Fibroblast of peridontal ligament (primary cell): ENCODE measurements around the gene WFDC2.

ENCODE experiments used
- DNase-seq: peaks from one replicate; pipeline ENCODE4 v3.0.0-alpha.2; 2010; ENCODE audit errors: extremely low read depth

Gene WFDC2

GRCh38 chr20:45497971-45498494, 28.5 kb downstream of the WFDC2 start:
- DNase-seq, result no peak

GRCh38 chr20:45500022-45500421, 30.5 kb downstream of the WFDC2 start:
- no peak for DNase-seq

DNA sequence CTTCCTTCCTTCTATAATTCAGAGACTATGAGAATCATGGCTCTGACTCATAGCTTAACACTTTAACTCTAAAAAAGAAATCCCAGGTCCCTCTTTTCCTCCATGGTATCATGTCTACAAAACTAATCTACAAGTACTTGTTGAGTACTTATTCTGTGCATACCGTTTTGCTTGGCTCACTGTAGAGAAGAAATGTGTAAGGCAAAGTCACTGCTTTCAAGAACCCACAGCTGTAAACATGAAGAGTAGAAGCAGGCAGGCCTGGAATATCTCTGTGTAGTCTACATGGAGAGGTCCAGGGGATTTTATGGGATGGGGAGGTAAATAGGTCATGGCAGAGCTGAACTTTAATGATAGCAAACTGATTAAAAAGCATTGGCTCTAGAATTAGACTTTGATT, 32.0 kb downstream of the WFDC2 start:
- DNase-seq, result no peak

GRCh38 chr20:45502561-45502960, 33.0 kb downstream of the WFDC2 start:
- DNase-seq, result no peak

DNA sequence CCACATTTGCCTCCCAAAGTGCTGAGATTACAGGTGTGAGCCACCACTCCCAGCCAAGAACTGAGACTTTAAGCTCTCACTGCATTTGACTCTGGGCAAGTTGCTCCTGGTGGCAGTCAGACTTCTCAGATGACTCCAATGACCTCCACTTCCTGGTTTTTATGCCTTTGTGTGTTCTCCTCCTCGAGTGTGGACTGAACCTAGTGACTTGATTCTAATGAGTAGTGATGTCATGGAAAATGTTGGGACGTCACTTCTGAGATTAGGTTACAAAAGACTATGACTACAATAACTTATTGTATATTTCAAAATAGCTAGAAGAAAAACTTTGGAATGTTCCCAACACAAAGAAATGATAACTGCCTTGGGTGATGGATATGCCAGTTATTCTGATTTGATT, 33.9 kb downstream of the WFDC2 start:
- DNase-seq, result no peak

DNA sequence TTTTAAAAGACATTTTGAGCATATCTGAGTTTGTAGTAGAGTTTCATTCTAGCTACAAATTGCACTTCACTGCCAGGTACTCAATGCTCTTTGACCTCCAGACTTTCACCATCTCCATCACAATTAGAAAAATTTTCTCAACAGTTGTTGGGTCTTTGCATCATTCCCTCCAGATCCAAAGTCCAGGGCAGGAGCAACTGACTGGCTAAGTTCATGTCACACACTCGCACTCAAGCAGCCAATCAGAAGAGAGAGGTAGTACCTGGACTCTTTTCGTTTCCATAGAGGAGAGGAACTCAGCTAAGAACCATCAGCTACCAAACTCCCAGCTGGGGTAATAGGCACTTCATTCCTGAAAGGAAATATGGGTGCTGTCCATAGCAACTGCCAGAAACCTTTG, 36.8 kb downstream of the WFDC2 start:
- no peak for DNase-seq

DNA sequence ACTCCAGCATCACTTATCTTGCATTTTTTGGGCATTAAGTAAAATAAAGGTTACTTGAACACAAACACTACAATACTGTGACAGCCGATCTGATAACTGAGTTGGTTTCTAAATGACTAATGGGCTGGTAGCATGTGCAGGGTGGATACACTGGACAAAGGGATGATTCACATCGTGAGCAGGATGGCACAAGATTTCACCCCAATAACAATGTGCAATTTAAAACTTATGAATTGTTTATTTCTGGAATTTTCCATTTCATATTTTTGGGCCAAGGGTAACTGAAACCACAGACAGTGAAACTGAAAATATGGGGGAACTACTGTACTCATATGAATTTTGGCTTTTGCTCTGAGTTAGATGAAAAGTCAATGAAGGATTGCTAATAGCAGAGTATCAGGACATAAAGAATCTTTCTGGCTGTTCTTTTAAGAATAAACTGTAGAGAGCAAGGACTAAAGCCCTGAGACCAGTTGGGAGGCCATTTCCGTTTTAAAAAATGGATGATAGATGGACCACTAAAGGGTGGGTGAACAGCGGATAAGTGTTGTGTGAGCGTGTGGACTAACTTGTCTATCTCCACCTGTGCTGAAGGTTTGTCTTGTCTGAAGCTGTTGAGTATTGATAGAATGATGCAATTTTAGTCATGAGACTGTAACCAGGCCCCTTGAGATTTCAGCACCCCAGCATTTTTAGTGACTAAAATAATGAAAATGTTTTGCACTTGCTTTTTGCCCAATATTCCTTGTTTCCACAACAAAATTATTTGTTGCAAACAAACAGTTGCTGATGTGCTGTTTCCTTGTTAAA, 37.7 kb downstream of the WFDC2 start:
- DNase-seq, result no peak

GRCh38 chr20:45508068-45508886, 38.7 kb downstream of the WFDC2 start:
- no peak for DNase-seq

DNA sequence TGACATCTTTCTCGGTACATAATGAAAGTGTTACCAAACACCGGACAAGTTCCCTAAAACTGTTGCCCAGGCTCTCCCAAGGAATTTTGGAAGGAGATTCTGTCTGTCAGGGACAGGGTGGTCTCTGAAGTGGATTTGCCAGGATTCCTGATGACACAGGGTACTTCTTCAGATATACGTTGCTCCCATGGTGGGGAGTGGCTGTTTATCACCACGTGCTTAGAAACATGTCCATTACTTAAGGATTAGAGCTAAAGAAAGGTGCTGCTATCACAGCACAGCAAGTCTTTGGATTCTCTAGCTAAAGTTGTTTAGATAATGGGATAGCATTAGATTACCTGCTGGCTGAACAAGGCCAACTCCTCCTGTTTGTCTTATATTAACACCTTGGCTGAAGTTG, 39.5 kb downstream of the WFDC2 start:
- no peak for DNase-seq

GRCh38 chr20:45510242-45510862, 40.8 kb downstream of the WFDC2 start:
- DNase-seq, result peak; percentile 5

DNA sequence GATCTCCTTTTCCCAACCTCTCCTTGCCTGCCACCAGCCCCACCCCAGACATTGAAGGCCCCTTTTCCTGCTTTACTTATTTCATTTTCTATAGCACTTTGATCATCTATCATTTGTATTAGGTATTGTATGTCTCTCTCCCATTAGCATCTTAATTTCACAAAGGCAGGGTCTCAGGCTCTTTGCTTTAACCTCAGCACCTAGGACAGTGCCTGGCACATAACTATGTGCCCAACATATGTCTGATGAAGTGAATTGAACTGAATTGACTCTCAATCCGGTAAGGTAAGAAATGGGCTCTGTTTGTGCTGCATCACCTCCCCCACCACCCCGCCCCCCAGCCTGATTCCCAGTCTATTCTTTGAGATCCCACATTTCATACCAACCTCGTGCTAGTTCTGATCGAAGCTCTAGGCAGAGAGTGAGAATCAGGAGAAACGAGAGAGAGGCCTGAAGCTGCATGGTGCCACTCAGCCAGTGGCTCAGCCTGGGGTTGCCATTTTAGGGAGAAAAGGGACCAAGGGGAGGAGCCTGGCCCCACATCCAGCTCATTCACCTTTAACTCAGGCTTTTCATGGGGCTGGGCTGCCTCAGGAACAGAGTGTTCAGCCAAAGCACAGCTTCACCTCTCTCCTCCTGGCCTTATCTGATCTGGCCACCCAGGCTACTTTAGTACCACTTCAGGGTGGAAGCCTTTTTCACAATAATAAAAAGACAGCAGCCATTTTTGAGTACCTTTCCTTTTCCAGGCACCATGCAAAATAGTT, 45.8 kb downstream of the WFDC2 start, which contains the start of gene SPINT3:
TSS of gene SPINT3 (minus strand) at position 476 of the 767 bp plus-strand sequence. CDS start at position 462, 14 bp downstream.
- no peak for DNase-seq

DNA sequence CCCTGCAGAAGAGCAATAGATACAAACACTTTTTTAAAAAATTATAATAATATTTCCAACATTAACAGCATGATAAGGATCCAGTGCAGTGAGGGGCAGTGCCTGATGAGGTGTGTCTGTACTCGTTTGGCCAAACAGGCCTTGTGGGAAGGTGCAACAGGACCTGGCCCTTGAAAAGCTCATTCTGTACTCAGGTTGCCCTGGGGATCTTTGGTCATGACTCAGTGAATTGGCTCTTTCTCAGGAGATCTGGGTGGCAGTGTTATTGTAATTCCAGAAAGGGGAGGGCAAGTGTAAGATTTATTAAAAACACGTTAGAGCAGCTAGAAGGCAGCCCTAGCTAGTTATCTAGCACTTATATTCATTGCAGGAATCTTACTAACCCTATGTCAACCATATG, 48.7 kb downstream of the WFDC2 start:
- DNase-seq, result no peak

DNA sequence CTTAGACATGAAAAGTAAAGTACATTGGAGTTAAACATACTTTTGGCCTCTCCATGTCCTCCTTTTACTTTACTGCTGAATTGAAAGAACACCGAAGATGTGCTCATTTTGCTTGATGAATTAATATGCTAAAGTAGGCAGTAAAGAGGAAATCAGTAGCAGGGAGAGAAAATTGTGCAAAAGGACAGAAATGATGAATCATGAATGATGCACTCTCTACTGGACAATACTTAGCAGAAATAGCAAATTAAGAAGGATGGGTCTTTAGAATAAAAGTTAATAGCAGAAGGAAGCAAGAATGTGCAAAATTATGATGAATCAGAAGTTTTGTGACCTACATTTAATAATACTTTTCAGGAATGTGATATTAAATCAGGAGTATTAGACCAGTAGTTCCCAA, 54.3 kb downstream of the WFDC2 start:
- no peak for DNase-seq

DNA sequence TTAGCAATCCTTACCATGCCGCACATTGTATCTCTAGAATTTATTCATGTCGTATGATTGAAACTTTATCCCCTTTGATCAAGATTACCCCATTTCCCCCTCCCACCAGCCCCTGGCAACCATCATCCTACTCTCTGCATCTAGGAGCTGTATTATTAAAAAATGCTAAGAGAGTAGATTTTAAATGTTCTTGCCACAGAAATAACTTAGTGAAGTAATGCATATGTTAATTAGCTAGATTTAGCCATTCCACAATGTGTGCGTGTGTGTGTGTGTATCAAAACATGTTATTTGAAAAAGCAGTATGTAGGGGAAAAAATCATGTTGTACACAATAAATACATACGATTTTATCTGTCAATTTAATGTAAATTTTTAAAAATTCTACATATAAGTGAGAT, 57.7 kb downstream of the WFDC2 start:
- DNase-seq, result no peak
